Right atrium auricular region (tissue), 2 donors: ENCODE measurements around the gene ATPAF2. TPM values are rescaled to one million over a fixed set of nuclear protein-coding genes. Genes with fewer than 3 reads are reported as not detected.

Experiments used
- DNase-seq: peaks from one replicate; pipeline ENCODE4 v3.0.0-alpha.2; 2019; ENCODE audit warnings: low spot score
- H3K27ac ChIP-seq, 2 donors: fragments of 200-600 bp; sonication (generic); 1 replicate in 1 of 2; 2 replicates in 1 of 2; pipeline ENCODE4 v1.5.1; 2016 to 2019
- H3K27me3 ChIP-seq, 2 donors: fragments of 200-600 bp; sonication (generic); one replicate each; pipeline versions ENCODE4 v1.5.1 to v1.6.0; 2017 to 2019
- H3K36me3 ChIP-seq: fragments of 200-600 bp; sonication (generic); one replicate; pipeline ENCODE4 v1.5.1; 2016
- H3K4me1 ChIP-seq, 2 donors: fragments of 200-600 bp; sonication (generic); one replicate each; pipeline versions ENCODE4 v1.5.1 to v1.6.0; 2017 to 2019
- H3K4me3 ChIP-seq, 2 donors: fragments of 200-600 bp; sonication (generic); 1 replicate in 1 of 2; 2 replicates in 1 of 2; pipeline ENCODE4 v1.5.1; 2017 to 2019; ENCODE audit warnings: mild to moderate bottlenecking in 1 of 2, moderate library complexity in 1 of 2
- H3K9me3 ChIP-seq, 2 donors: fragments of 200-600 bp; sonication (generic); one replicate each; pipeline ENCODE4 v1.5.1; 2019
- total RNA-seq, 2 donors: library from RNA; depleted of rRNA; stranded (reverse); fragments of >200 nt; gene quantifications; one replicate each; pipeline ENCODE4 v1.1.0, GENCODE V29; 2016
- TF ChIP-seq, protein P1 (sequence below), 2 donors: fragments of 200-600 bp; sonication (generic); IDR thresholded peaks; one replicate each; pipeline ENCODE4 v1.5.1; 2019; ENCODE audit warnings: antibody characterized with exemption in 2 of 2

ATPAF2 gene
- total RNA-seq, 2 donors from 2014 or later = 11.1 to 47.0 TPM

DNA sequence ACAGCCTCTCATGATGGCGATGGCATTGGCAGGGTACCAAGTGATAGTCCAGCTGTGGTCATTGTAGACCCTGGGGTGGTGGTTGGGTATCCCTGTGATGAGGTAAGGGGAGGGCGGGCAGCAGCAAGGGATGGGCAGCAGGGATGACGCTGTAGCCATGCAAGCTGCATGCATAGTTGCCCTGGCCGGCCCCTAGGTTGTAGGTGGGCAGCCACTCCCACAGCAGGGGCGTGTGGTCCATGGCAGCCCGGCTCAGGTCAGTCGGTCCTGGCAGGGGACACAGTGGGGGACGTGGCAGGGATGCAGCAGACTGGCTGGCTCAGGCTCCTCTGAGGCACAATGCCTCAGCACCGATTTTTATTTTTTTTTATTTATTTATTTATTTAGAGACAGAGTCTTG lies 57.6 kb downstream of the ATPAF2 start:
- Histone ChIP-seq H3K4me1 (no peaks in the 10 kb centered on the region), H3K36me3 (no peaks in the 10 kb centered on the region), H3K4me3 (no peak overlapping the region), H3K9me3 (no peaks in the 10 kb centered on the region), H3K27ac (no peak overlapping the region), H3K27me3 (no peaks in the 10 kb centered on the region)
- TF ChIP-seq, protein P1, sequence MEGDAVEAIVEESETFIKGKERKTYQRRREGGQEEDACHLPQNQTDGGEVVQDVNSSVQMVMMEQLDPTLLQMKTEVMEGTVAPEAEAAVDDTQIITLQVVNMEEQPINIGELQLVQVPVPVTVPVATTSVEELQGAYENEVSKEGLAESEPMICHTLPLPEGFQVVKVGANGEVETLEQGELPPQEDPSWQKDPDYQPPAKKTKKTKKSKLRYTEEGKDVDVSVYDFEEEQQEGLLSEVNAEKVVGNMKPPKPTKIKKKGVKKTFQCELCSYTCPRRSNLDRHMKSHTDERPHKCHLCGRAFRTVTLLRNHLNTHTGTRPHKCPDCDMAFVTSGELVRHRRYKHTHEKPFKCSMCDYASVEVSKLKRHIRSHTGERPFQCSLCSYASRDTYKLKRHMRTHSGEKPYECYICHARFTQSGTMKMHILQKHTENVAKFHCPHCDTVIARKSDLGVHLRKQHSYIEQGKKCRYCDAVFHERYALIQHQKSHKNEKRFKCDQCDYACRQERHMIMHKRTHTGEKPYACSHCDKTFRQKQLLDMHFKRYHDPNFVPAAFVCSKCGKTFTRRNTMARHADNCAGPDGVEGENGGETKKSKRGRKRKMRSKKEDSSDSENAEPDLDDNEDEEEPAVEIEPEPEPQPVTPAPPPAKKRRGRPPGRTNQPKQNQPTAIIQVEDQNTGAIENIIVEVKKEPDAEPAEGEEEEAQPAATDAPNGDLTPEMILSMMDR (IDR thresholded peaks at IDR 0.05) = no peak
- DNase-seq = no peak

DNA sequence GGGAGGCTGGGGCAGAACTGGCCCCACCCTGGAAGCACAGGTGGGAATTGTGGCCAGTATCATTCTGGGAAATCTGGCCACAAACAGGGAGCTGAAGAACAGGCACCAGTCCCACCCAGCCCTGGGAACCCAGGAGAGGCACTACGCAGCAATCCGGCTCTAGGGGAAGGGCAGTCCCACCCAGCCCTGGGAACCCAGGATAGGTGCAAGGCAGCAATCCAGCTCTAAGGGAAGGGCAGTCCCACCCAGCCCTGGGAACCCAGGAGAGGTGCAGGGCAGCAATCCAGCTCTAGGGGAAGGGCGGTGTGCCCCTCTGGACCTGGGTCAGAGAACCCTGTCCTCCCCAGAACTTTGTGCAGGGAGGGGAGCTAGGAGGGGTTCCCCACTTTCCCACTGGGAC lies 59.2 kb downstream of the ATPAF2 start:
- Histone ChIP-seq H3K4me1 (no peaks in the 10 kb centered on the region), H3K27me3 (no peaks in the 10 kb centered on the region), H3K27ac (no peak overlapping the region), H3K4me3 (no peak overlapping the region), H3K9me3 (no peaks in the 10 kb centered on the region), H3K36me3 (no peaks in the 10 kb centered on the region)
- DNase-seq = no peak
- TF ChIP-seq, protein P1 (IDR thresholded peaks at IDR 0.05) = no peak

DNA sequence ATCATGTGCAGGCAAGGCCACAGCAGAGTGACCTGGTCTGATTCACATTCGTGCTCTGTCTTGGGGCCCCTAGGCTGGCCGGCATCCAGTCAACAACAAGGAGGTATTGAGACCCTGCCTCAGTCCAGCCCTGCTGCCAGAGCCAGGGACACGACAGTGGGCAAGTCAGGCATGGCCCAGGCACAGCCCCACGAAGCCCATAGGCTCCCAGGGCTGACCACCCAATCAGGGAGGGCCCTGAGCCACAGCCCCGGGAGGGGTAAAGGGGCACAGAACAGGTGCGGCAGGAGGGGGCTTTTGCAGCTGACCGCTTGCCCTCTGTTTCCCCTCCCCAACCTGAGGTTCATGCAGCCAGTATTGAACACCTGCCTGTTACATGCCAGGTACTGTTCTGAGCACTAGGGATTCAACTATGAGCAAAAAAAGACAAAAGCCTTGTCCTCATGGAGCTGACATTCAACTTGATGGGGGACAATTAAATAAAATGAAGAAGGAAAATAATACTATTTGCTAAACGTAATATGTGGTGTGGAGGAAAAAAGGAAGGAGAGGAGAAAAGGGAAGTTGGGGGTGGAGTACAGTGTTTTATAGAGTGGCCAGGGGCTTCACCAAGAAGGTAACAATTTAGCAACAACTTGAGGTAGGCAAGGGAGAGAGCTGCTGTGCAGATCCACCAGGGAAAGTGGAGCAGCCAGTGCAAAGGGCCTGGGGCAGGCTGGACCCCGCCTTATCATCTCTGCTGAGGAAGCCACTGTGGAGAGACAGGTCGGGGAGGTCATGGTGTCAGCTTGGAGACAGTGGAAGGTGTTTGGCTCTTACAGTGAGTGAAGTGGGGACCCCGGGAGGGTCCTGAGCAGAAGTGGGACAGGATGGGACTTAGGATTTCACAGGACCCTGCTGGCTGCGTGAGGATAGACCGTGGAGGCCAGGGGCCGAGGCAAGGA lies 60.2 kb downstream of the ATPAF2 start:
- Histone ChIP-seq H3K27me3 (no peaks in the 10 kb centered on the region), H3K36me3 (no peaks in the 10 kb centered on the region), H3K9me3 (no peaks in the 10 kb centered on the region), H3K4me3 (no peak overlapping the region), H3K4me1 (no peaks in the 10 kb centered on the region), H3K27ac (no peak overlapping the region)
- no peak for DNase-seq
- TF ChIP-seq, protein P1 (IDR thresholded peaks at IDR 0.05) = no peak

DNA sequence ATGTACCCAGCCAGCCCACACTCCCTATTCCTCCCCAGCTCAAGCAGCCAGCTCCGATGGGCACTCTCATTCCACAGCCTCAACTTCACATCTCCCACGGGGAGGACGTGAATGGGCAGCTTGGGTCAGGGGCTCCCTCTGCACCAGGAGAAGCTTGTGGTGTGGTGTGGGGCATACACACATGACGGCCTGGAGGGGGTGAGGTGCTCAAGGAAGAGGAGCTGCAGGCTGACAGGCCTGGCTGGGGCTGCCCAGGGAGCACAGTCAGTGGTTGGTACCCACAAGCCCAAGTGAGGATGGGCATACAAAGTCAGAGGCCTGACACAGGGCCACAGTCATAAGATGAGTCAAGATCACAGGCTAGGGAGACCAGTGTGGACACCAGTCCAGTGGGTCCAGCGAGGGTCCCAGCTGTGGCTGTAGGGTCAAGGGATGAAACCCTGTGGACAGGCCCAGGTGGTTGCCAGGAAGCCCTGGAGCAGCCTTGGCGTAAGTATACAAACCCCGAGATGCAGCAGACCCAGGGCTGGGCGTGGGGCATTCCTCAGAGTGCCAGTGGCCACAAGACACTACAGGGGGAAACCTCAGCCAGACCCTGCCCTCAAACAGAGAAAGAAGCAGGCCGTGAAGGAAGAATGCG lies 61.9 kb downstream of the ATPAF2 start:
- Histone ChIP-seq H3K27ac (no peak overlapping the region), H3K4me1 (peaks cover 0 to 7% of the 10 kb centered on the region in 2 donors), H3K9me3 (no peaks in the 10 kb centered on the region), H3K4me3 (no peak overlapping the region), H3K27me3 (no peaks in the 10 kb centered on the region), H3K36me3 (no peaks in the 10 kb centered on the region)
- TF ChIP-seq, protein P1 (IDR thresholded peaks at IDR 0.05) = no peak
- DNase-seq = no peak

DNA sequence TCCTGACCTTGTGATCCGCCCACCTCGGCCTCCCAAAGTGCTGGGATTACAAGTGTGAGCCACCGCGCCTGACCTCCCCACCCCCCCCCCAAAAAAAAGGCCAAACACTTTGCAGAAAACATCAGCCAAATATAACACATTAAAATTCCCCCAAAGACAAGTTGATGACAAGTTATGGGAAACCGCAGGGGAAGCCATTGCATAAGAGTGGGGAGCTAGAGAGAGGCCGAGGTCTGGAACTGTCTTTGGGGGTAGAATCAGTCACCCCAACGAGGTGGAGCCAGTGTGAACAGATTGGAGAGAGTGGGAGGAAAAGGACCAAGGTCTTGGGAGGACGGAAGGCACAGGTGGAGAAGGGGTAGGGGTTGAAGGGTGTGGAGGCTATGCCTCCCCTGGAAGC lies 63.5 kb downstream of the ATPAF2 start:
- TF ChIP-seq, protein P1 (IDR thresholded peaks at IDR 0.05) = no peak

More for the DNA sequence above, 63.5 kb downstream of the ATPAF2 start:
- no peak for DNase-seq
- H3K4me3 ChIP-seq = no peak overlapping the region
- peaks cover 0 to 19% of the 10 kb centered on the region in 2 donors for H3K4me1 ChIP-seq
- no peaks in the 10 kb centered on the region for H3K9me3 ChIP-seq
- H3K36me3 ChIP-seq = no peaks in the 10 kb centered on the region
- no peak overlapping the region for H3K27ac ChIP-seq
- H3K27me3 ChIP-seq = no peaks in the 10 kb centered on the region
